ENCODE data around the gene TGDS. TPM values are rescaled to one million over a fixed set of nuclear protein-coding genes. Genes with fewer than 3 reads are reported as not detected.

TGDS gene
- total RNA-seq, 4 donors from 2014 or later = 3.0 to 20.2 (median 9.6) TPM

DNA sequence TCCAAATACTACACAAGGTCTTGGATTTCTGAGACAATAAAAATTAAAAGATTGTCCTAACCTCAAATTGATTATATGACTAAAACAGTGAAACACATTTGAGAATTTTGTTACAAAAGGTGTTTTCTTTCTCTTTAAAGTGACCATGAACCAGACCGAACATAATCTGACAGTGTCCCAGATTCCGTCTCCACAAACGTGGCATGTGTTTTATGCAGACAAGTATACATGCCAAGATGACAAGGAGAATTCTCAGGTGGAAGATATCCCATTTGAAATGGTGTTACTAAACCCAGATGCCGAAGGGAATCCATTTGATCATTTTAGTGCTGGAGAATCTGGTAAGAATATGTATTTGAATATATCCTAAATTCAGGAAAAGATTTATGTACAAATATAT lies 16.1 kb upstream of the TGDS start:
- H3K27ac ChIP-seq = no peak overlapping the region
- H3K4me1 ChIP-seq = no peaks in the 10 kb centered on the region
- TF ChIP-seq, protein P1, sequence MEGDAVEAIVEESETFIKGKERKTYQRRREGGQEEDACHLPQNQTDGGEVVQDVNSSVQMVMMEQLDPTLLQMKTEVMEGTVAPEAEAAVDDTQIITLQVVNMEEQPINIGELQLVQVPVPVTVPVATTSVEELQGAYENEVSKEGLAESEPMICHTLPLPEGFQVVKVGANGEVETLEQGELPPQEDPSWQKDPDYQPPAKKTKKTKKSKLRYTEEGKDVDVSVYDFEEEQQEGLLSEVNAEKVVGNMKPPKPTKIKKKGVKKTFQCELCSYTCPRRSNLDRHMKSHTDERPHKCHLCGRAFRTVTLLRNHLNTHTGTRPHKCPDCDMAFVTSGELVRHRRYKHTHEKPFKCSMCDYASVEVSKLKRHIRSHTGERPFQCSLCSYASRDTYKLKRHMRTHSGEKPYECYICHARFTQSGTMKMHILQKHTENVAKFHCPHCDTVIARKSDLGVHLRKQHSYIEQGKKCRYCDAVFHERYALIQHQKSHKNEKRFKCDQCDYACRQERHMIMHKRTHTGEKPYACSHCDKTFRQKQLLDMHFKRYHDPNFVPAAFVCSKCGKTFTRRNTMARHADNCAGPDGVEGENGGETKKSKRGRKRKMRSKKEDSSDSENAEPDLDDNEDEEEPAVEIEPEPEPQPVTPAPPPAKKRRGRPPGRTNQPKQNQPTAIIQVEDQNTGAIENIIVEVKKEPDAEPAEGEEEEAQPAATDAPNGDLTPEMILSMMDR (IDR thresholded peaks at IDR 0.05) = no peak
- TF ChIP-seq POLR2AphosphoS5 (IDR thresholded peaks at IDR 0.05) (no peak), POLR2A (IDR thresholded peaks at IDR 0.05) (no peak), EP300 (IDR thresholded peaks at IDR 0.05; ENCODE audit: low read depth) (no peak)
- intact Hi-C loops (cut with DNase I; ENCODE audit: low total_unique reads) (no loop called here), in situ Hi-C loops (cut with MboI; ENCODE audit: low pct_ligation_motif_present in 1 of 4, low pct_unique_long_range_greater_than_20kb in 1 of 4, low sequenced_read_pairs in 3 of 4) (loop anchor here (5.0 to 10.0 kb wide), 2 partner anchors 175 to 177 kb away; no protein-coding TSS in a partner anchor)
- H3K36me3 ChIP-seq = no peaks in the 10 kb centered on the region
- 86 to 87% methylated on average over 3 to 4 of the region's 4 CpGs for WGBS, 2 donors (ENCODE audit: low coverage in 1 of 2)
- no peaks in the 10 kb centered on the region for H3K27me3 ChIP-seq
- DNase-seq = no peak
- H3K9me3 ChIP-seq = no peaks in the 10 kb centered on the region
- H3K4me3 ChIP-seq = no peak overlapping the region

DNA sequence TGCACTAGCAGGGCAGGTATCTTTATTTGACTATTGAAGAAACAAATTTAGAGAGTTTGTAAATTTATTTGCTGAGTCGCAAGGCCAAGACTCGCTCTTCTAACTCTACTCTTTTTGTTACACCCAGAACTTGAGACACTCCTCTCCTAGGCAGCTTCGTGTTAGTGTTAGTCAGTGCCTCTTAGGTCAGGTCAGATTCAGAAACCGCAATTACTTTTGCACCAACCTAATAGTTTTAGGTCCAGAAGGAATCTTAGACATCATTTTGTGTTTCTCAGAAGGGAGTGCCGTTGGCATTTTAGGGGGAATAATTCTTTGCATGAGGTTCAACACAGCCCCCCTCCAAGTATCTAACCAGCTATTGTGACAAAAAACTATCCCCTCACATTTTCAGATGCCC lies 14.5 kb upstream of the TGDS start:
- intact Hi-C loops (cut with DNase I; ENCODE audit: low total_unique reads) (no loop called here), in situ Hi-C loops (cut with MboI; ENCODE audit: low pct_ligation_motif_present in 1 of 4, low pct_unique_long_range_greater_than_20kb in 1 of 4, low sequenced_read_pairs in 3 of 4) (loop anchor here (5.0 to 10.0 kb wide), 2 partner anchors 173 to 176 kb away; no protein-coding TSS in a partner anchor)
- no peaks in the 10 kb centered on the region for H3K4me1 ChIP-seq
- no peak for TF ChIP-seq EP300 (IDR thresholded peaks at IDR 0.05; ENCODE audit: low read depth)
- no peak for TF ChIP-seq POLR2AphosphoS5 (IDR thresholded peaks at IDR 0.05)
- TF ChIP-seq POLR2A (IDR thresholded peaks at IDR 0.05) = no peak
- no peaks in the 10 kb centered on the region for H3K9me3 ChIP-seq
- no peak for DNase-seq
- H3K4me3 ChIP-seq = no peak overlapping the region
- no peak overlapping the region for H3K27ac ChIP-seq
- H3K27me3 ChIP-seq = no peaks in the 10 kb centered on the region
- H3K36me3 ChIP-seq = no peaks in the 10 kb centered on the region
- WGBS, 2 donors (ENCODE audit: low coverage in 1 of 2) = 92 to 100% methylated on average over 2 to 5 of the region's 5 CpGs

DNA sequence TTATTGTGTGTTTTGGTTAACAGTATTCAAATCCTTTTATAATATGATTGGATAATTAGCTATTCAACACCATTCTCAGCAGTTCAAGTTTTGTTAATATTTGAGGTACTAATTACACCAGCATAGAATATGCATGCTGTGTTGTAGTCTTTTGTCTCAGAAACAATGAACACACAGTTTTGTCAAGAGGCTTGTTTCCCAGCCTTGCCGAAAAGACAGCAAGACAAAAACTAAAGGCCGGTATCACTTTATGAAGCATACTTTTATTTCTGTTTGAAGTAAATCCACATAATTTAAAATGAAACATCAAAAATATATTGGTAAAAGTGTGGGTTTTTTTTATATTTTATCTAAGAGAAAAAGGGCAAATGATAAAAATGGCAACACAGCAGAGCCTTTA lies 13.2 kb upstream of the TGDS start:
- TF ChIP-seq POLR2AphosphoS5 (IDR thresholded peaks at IDR 0.05) (no peak), POLR2A (IDR thresholded peaks at IDR 0.05) (no peak), EP300 (IDR thresholded peaks at IDR 0.05; ENCODE audit: low read depth) (no peak)
- TF ChIP-seq, protein P1 (IDR thresholded peaks at IDR 0.05) = no peak
- no peak overlapping the region for H3K27ac ChIP-seq
- H3K9me3 ChIP-seq = no peaks in the 10 kb centered on the region
- H3K36me3 ChIP-seq = no peaks in the 10 kb centered on the region
- intact Hi-C loops (cut with DNase I; ENCODE audit: low total_unique reads) = no loop called here
- WGBS, 2 donors (ENCODE audit: low coverage in 1 of 2) = 86 to 92% methylated on average over 2 of the region's 2 CpGs
- in situ Hi-C loops (cut with MboI; ENCODE audit: low pct_ligation_motif_present in 1 of 4, low pct_unique_long_range_greater_than_20kb in 1 of 4, low sequenced_read_pairs in 3 of 4) = no loop called here
- no peaks in the 10 kb centered on the region for H3K27me3 ChIP-seq
- no peak for DNase-seq
- H3K4me3 ChIP-seq = no peak overlapping the region
- H3K4me1 ChIP-seq = no peaks in the 10 kb centered on the region

DNA sequence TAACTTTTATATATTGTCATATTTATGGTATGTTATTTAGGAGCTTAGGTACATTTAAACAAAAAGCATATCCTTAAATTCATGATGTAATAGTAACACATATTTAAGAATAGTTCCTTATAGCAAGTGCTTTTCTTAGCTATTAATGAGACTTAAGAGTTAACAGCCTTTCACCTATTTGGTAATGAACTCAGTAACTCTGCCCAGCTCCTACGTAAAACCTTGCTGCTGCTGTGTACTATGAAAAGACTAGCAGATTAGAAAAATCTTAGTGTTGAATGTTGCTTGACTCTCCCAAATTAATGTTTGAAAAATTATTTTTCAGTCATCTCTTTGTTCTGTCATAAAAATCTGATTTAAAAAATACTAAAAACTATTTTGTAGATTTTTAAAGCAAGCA lies 12.6 kb upstream of the TGDS start:
- H3K4me1 ChIP-seq = no peaks in the 10 kb centered on the region
- H3K9me3 ChIP-seq = no peaks in the 10 kb centered on the region
- intact Hi-C loops (cut with DNase I; ENCODE audit: low total_unique reads) (no loop called here), in situ Hi-C loops (cut with MboI; ENCODE audit: low pct_ligation_motif_present in 1 of 4, low pct_unique_long_range_greater_than_20kb in 1 of 4, low sequenced_read_pairs in 3 of 4) (no loop called here)
- WGBS, 2 donors (ENCODE audit: low coverage in 1 of 2) = 71 to 100% methylated on average over 1 of the region's 1 CpG
- DNase-seq = no peak
- H3K4me3 ChIP-seq = no peak overlapping the region
- TF ChIP-seq POLR2A (IDR thresholded peaks at IDR 0.05) (no peak), EP300 (IDR thresholded peaks at IDR 0.05; ENCODE audit: low read depth) (no peak)
- H3K27ac ChIP-seq = no peak overlapping the region
- no peaks in the 10 kb centered on the region for H3K27me3 ChIP-seq
- H3K36me3 ChIP-seq = no peaks in the 10 kb centered on the region

DNA sequence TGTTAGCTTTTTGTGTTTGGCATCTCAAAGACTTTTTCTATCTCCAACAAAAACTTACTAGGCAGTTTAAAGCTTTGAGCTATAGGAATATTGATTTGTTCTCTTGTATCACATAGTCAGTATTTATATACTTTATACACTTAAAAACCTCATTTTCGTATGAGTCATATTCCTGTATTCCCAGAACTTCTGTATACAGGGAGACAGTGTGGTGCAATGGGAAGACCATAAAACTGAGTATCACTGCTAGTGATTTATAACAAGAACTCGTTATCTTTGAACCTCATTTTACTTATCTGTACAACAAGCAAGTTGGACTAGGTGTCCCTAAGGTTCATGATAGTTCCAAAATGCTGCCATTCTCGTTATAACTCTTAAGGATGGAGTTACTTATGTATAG lies 12.0 kb upstream of the TGDS start:
- Histone ChIP-seq H3K9me3 (no peaks in the 10 kb centered on the region), H3K36me3 (no peaks in the 10 kb centered on the region), H3K4me3 (no peak overlapping the region), H3K27me3 (no peaks in the 10 kb centered on the region), H3K27ac (no peak overlapping the region), H3K4me1 (peaks cover 0 to 1% (median 0%) of the 10 kb centered on the region in 4 donors)
- DNase-seq = no peak
- TF ChIP-seq POLR2A (IDR thresholded peaks at IDR 0.05) (no peak), EP300 (IDR thresholded peaks at IDR 0.05; ENCODE audit: low read depth) (no peak), POLR2AphosphoS5 (IDR thresholded peaks at IDR 0.05) (no peak)
- TF ChIP-seq, protein P1 (IDR thresholded peaks at IDR 0.05) = no peak
- 64 to 77% methylated on average over 3 of the region's 3 CpGs for WGBS, 2 donors (ENCODE audit: low coverage in 1 of 2)
- in situ Hi-C loops (cut with MboI; ENCODE audit: low pct_ligation_motif_present in 1 of 4, low pct_unique_long_range_greater_than_20kb in 1 of 4, low sequenced_read_pairs in 3 of 4) (no loop called here), intact Hi-C loops (cut with DNase I; ENCODE audit: low total_unique reads) (no loop called here)

All from transverse colon (tissue), 4 donors.